Measurements from ENCODE around the gene ZNF512B.

GRCh38 chr20:63920226-63920625 lies 49.5 kb downstream of the ZNF512B start:
- no peak for TF ChIP-seq CTCF (conservative IDR thresholded peaks at IDR 0.05)
- no peak for TF ChIP-seq ZFX (IDR thresholded peaks at IDR 0.05)

All from C4-2B (cell line).